NCI-H510A treated with DMSO at 0.1 percent for 48 hours (cell line): Measurements from ENCODE around the gene RANBP17.
"Not testable (repeated sequence)": the region's sequence is repeated elsewhere in the genome, so short reads cannot be mapped to it uniquely, and the experiment has no call there.

Source experiments
- DNase-seq: peaks from one replicate; lab custom pipeline; 2025; lab: John Stamatoyannopoulos, UW

RANBP17 gene

DNA sequence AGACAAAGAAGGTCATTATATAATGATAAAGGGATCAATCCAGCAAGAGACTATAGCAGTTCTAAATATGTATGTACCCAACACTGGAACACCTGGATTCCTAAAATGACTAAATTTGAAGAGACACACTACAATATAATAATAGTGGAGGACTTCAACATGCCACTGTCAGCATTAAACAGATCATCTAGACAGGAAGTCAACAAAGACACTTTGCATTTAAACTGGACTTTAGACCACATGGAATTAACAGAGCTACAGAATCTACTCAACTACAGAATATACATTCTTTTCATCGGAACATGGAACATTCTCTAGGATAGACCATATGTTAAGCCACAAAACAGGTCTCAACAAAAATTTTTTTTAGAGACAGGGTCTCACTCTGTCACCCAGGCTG, 388.9 kb downstream of the RANBP17 start:
- DNase-seq, result no peak

DNA sequence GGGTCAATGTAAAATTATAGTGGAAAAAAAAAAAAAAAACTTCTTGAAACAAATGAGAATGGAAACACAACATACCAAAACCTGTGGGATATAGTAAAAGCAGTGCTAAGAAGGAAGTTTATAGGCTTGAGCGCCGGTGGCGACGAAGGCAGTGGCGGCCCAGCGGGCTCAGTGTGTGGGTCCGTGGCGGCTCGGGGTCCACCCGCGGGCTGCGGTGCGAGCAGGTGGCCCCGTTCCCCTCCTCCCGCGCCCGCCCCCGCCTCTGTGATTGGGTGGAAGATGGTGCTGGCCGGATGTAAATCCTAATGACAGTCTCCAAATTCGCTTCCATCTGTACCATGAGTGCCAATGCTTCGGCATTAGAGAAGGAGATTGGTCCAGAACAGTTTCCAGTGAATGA, 389.7 kb downstream of the RANBP17 start:
- no peak for DNase-seq

DNA sequence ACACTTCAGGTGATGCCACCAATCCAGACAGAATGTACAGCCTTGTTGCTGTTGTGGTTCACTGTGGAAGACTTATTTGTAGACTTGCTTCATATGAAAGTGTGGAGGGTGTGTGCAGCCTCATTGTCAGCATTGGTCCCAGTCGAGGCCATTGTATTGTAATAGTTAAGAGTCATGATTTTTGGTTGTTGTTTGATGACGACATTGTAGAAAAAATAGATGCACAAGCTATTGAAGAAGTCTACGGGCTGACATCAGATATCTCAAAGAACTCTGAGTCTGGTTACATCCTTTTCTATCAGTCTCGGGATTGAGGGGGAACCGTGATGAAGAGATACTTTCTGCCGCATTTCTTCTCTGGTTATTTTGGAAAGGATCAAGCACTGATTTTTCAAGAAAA, 390.9 kb downstream of the RANBP17 start:
- no peak for DNase-seq

DNA sequence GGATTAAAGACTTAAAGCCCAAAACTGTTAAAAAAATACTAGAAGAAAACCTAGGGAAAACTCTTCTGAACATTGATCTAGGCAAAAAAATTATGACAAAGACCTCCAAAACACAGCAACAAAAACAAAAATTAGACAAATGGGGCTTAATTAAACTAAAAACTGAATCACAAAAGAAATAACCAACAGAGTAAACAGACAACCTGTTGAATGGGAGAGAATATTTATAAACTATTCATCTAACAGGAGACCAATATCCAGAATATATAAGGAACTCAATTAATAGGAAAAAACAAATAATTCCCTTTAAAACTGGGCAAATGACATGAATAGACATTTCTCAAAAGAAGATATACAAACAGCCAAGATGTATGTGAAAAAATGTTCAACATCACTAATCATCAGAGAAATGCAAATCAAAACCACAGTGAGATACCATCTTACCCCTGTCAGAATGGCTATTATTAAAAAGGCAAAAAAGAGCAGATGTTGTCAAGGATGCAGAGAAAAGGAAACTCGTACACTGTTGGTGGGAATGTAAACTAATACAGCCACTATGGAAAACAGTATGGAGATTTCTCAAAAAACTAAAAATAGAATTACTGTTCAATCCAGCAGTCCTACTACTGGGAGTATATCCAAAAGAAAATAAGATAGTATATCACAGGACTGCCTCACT, 397.1 kb downstream of the RANBP17 start:
- no peak for DNase-seq

DNA sequence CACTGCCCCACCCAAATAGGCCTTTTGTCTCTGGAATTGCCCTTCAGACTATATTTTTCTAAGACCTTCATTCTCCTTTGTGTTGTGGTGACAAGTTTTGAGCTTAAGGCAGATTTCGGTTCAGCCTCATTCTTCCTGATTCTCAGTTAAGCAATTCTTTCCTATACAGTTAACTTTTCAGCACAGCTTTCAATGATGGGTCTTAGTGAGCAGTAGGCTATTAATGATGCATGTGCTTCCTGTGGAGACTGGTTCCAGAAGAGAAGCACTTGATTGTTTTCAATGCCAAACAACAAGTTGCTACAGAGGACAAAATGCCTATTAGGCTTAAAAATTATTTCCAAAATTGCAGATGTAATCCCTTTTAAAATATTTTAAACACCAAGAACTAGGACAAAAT, 399.5 kb downstream of the RANBP17 start:
- DNase-seq, result no peak

DNA sequence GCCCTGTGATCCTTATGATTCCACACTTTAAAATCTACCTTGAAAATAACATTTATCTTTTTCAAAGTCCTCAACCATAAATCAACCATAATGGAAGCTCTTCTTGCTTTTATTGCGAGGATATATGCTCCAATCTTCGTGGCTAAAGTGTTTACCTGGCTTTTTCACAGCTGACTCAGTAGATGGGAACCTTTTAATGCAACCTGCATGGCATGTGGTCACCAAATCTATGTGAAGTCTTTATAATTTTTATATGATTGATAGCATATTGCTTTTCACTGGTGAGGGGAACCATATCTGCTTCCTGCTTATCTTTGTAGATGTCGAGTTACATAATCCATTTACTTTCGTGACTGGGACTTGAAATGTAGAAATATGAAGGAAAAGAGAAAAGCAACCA, 400.1 kb downstream of the RANBP17 start:
- no peak for DNase-seq

DNA sequence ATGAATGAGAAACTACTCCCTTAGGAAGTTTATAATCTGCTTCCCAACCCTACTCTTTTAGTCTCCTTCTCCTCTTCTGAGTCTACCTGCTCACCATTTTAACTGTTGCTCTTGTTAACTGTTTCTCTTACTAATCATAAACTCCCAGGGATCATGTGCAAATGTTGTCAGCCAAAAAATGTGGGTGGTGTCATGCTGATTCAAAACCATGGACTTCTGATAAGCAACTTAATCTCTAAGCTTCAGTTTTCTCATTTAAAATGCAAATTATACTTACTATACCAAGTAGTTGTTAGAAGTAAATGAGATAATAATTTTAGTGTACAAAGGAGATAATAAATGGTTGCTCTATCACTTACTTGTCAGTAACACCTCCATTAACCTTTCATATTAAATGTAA, 401.4 kb downstream of the RANBP17 start:
- no peak for DNase-seq

DNA sequence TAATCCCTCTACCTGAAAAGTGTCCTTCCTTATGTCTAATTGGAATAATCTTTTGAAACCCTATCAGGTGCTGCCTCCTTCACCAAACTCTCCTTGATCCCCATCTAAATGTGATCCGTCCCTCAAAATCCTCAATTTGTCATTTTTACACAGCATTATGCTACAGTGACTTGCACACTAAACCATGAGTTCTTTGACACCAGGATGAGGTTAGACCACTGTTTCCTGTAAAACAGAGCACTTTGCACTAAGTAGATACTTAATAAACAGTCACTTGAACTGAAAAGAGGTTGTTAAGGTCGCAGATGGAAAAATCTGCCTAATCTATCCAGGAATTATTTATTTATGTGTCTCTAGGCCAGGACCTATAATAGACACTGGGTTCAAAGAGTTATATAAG, 403.0 kb downstream of the RANBP17 start:
- DNase-seq, result no peak

DNA sequence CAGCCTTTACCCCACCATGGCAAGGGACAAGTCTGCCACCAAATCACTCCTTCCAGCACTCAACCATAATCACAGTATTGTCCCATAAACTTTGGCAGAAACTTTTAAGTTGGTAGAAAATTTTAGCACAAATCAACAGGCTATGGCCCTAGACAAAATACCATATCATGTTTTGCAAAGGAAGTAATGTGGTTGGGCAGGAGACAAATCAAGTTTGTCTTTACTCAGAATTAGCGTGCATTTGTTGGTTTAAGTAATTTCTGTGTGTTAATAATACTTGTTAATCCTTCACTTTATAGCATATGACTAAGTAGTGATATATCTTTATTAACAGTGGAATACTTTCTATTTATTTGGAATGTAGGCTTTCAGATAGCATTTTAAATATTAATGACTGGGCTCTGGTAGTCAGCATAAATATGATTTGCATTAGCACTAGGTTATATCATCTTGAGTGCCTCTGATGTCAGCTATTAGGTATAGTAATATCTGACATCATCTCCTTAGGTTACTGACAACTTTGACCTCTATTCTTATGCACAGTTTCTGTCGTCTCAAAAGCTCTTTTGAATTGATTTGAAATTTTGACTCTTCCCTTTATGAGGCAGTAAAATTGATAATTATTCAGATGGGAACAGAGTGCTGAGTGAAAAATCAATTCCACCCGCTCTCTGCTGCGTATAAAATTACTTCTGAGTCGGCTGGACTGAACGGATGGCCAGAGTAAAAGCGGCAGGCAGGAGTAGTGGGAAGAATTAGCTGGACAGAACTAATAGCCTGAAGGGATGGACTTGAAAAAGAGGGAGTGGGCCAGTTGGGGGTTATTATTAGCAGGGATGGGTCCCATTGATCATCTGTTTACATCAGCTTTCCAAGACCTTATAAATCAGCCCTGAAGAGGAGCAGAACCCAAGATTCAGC, 407.1 kb downstream of the RANBP17 start:
- DNase-seq, result no peak

DNA sequence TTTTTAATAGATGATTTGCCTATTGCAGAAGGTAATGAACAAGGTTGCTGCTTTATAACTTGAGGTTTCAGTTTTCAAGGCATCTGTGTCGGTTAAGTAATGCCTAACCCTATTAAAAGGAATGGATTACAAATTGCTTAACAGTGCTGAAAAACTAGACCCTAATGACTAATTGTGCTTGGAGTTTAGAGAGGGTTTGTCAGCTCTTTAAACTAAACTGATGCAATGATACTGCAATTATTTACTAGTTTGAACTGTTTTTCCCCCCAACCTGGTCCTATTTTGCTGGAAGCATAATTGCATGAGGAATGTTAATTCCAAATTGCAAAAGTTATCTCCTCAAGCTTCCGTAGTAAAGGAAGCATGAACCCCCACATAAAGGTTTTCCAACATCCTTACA, 407.9 kb downstream of the RANBP17 start:
- DNase-seq, result no peak

DNA sequence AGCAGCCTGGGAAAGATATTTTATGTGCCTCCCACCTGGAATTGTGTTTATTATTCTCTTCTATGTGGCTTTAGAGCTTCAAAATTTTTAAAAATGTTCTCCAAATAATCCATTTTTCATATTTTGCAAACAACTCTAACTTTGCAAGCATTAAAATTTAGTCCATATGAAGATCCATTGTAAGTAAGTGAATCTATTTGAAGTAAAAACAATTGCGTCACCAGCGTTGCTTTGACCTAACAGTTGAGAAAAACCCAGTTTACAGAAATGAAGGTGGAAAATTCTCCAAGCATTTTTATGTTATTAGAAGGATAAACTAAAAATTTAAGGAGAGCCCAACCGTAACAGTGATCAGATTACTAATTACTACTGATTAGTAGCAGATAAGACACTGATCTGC, 408.3 kb downstream of the RANBP17 start:
- DNase-seq, result no peak

DNA sequence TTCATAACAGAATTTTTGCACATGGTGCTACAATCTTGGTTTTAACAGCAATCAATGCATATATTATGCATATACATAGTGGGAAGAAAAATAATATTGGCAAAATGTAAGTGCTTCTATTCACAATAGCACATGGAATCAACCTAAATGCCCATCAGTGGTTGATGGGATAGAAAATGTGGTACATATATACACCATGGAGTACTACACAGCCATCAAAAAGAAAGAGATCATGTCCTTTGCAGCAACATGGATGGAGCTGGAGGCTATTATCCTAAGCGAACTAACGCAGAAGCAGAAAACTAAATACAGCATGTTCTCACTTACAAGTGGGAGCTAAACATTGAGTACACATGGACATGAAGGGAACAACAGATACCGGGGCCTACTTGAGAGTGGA, 410.0 kb downstream of the RANBP17 start:
- no peak for DNase-seq

DNA sequence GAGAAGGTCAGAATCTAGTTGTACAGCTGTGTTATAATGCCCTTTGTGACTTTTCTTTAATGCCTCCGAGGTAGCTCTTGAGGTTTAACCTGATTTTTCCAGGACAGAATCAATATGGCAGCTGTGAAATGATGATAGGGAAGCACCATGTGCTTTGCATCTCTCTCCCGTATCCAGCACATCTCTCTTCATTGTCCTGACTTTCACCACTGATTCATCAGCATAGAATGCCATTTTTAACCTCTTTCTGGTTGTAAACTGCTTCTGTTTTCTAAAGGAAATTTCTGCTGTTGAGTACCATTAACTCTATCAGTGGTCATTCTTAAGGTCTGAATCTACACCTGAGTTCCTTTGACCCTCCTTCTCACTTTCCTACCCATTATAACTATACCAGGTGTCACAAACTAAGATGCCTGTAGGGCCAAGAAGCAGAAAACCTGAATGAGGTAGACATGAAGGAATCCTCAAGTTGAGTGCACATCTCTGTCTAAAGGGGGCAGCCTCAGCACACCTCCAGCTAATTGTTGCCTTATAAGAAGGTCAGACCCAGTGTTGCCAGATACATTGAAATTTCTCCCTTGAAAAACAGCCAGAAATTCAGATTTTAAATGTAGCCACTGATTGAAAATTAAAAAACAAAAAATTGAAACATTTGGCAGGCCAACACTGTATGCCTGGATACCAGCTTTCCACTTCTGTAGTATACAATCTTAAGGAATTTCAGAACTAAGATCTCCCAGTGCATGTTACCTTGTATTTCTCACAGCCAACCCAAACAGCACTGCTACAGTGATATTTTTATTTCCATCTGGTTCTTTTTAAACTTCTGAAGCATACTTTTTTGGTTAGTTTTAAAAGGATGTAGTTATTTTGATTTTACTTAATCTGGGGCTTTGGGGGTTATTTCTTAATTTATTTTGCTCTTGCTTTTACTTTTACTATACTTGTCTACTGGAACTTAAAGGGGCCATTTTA, 411.5 kb downstream of the RANBP17 start:
- no peak for DNase-seq

DNA sequence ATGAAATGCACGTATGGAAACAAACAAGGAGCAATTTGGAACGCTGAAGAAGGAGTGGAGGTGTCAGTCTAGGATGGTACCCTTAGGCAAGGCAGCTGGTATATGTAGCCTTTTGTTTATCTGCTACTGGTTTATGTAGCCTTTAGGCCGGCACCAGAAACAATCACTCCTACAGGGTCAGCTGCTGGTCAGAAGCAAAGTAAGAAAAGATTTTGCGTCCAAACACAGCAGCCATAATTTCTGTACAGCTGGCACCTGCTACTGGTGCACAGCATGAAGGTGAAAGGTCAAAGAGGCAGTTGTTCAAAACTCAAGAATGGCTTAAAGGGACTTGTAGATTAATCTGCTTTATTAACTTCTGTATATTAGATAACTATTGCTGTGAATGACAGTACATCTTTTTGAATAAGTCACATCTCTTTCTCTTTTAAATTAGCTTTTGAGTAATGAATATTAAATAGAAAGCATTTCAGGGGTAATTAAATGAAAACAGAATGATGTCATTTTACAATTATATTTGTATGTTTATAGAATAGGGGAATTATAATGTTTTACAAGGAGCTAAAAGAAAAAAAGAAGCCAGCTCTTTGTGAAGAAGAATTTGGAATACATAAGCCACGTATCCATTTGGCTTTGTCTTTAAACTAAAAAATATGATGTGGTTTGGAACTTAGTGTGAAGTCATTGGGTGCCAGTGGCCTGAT, 414.2 kb downstream of the RANBP17 start:
- no peak for DNase-seq

DNA sequence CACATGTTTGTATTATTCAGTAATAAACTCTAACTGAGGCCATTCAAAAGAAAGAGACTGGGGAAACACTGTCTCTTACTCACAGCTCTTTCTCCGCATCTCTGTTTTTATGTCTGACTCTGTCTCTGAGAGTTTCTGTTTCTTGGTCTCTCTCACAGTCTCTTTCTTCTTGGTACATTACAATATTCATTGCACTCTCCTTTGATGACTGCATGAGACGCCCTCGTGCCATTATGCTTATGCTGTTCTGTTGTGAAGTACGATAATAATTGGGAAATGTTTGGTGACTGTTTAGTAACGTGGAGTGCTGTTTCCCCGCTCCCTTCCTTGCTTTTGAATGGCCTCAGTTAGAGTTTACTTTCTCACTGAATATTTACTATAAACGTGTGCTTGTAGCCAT, 421.9 kb downstream of the RANBP17 start:
- DNase-seq, result no peak

DNA sequence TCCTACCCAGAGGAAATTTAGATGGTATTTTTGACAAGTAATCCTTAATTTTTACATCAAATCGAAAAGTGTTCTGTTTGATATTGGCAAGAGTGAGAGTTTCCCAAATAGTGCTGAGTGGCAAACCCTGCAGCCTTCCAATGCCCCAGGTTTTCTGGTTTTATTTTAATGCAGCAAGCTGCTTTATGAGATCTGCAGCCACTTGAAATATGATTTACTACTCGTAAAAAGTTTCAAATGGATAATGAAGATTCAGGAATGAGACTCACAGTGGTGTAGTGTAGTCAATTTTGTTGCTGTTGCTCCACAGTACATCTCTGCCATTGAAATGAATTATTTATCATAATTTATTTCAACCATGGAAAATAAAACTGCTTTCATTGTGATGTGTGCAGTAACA, 423.6 kb downstream of the RANBP17 start:
- no peak for DNase-seq

DNA sequence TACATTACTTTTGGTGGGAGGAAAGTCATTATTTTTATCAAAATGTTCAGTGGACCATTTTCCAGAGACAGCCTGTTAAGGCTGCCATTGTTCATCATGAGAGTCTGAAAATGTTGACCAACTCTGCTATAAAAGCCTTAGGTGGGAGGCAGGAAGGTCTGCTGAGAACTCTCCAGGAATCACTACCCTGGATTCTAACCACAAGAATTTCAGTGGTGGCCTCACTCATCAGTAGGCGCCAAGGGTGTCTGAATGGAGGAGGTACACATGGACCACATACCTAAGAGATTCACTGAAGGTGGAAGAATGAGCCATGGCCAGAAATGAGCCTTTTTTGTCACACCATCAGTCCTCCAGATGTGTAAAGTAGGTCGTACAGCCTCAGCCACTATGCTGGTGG, 426.2 kb downstream of the RANBP17 start:
- DNase-seq, result no peak

DNA sequence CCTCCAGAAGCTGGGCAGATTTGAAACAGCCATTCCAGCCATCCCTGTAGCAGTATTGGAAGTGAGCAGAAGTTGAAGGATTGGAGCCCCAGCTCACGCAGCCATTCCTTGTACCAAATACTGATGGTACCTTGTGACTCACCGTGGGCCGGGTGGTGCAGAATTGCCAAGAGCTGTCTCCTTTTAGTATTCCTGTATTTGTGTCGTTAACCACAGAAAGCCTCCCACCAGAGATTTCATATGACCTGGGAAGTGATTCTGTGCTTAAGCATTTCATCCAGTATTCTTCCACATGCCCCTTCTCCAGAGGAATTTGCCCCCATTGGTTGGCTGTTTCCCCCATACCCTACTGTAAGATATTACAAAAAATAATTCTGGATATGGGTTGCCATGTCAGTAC, 429.6 kb downstream of the RANBP17 start:
- DNase-seq, result no peak

DNA sequence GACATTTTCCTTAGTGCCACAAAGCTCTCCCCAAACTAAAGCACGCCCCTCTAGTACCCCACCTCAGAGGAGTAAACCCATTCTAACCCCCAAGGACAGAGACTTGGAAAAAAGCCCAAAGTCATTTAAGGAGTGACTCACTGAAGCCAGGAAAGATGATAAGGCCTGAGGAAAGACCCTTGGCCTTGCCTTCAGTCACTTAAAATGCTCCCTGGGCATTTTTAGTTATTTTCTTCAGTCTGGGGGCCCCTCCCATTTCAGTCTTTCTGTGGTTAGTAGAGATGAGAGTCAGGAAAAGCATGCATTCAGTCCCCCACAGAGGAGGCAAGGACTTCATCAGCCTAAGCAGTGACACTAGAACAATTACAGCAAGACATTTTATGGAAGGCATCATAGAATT, 433.5 kb downstream of the RANBP17 start:
- DNase-seq, result no peak

DNA sequence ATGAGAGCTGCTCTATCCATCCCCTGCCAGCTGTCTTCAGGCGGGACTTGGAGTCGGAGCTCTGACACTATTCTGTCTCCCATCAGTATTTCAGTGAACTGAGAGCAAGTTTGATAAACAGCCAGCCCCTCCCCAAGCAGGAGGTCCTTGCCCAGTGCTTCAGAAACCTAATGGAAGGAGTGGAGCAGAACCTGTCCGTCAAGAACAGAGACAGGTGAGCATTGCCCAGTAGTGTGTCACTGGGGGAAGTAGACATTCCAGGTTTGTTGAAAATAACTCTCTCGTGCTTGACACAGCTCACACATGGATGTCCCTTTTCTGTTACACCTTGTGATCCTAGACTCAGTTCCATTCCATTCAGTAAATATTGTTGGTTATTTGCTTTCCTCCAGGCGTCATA, 434.0 kb downstream of the RANBP17 start:
- DNase-seq, result no peak

DNA sequence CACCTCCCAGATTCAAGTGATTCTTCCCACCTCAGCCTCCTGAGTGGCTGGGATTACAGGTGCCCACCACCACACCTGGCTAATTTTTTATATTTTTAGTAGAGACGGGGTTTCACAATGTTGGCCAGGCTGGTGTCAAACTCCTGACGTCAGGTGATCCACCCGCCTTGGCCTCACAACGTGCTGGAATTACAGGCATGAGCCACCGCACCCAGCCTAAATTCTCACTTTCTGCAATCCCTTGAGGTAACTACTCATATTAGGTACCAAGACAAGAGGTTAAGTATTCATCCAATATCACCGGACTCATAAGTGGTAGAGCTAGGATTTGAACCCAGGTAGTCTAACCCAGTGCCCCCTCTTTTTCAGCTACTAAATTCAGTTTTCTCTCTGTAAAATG, 436.1 kb downstream of the RANBP17 start:
- not testable (repeated sequence) for DNase-seq

DNA sequence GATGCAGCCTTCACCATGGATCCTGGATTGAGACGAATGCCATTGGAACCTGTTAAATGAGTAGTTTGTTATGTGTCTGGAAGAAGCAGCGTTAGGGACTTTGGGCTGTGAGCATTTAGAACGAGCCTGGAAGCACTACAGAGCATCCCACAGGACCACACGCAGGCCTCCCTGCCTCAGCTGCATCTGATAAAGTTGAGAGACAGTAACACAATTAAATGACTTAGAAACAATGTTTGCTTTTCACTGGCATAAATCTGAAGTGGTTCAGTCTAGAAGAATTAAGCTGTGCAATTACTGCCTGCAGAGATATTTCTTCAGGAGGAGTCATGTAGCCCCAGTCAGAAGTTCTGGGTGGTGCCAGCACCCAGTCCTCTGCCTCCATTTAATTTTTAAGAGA, 437.4 kb downstream of the RANBP17 start:
- DNase-seq, result no peak
